ENCODE results near the gene SRSF8. TPM values are rescaled to one million over a fixed set of nuclear protein-coding genes. Genes with fewer than 3 reads are reported as not detected.

SRSF8 gene
- total RNA-seq, 1 experiment from 2014 or later, result 25.1 TPM

DNA sequence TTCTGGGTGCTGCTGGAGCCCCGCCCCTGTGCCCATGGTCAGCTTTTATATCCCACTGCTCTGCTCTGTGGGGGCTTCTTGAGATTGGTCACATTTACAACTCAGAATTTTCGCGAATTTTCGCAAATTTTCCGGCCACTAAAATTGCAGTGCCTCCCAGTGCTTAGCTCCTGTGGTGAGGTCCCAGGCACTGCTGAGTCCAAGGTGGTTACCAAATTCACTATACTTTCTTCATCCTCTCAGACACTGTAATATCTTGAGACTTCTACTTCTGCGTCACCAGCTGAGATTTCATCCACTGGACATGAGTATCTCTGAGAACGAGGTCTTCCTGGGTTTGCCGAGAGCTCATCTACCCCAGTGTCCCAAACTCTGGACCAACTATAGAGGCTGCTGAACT is 8.8 kb upstream of the SRSF8 start:
- no peaks in the 10 kb centered on the region for H3K79me1 ChIP-seq (ENCODE audit: insufficient read depth, low read depth, low read length, poor library complexity, severe bottlenecking)
- no peaks in the 10 kb centered on the region for H4K20me1 ChIP-seq (ENCODE audit: control insufficient read depth, insufficient read depth, insufficient read length)
- no CpG with 5 or more reads among the region's 8 CpGs for WGBS (ENCODE audit: extremely low coverage, insufficient read length, low lambda C conversion rate)
- no peak overlapping the region for H2BK120ac ChIP-seq (ENCODE audit: low read depth, low read length, poor library complexity, severe bottlenecking)
- H2BK12ac ChIP-seq (ENCODE audit: insufficient read length, low read depth, low read length), result no peak overlapping the region
- H3K9me3 ChIP-seq (ENCODE audit: control insufficient read depth, low read depth, low read length), result no peaks in the 10 kb centered on the region
- H3K4me1 ChIP-seq (ENCODE audit: insufficient read depth, low read length), result no peaks in the 10 kb centered on the region
- H4K5ac ChIP-seq (ENCODE audit: insufficient read length, low read depth, low read length), result no peak overlapping the region
- H3K27ac Mint-ChIP-seq, result no peak overlapping the region
- H3T11ph ChIP-seq (ENCODE audit: low read length), result no peak overlapping the region
- no peak overlapping the region for H3K18ac ChIP-seq (ENCODE audit: insufficient read length, low read depth, low read length)
- no peaks in the 10 kb centered on the region for H3K79me2 ChIP-seq (ENCODE audit: insufficient read depth, low read length)
- H2AK5ac ChIP-seq (ENCODE audit: insufficient read length, low read length), result no peak overlapping the region
- H3K56ac ChIP-seq (ENCODE audit: insufficient read length, low read depth, low read length), result no peak overlapping the region
- H3K9ac ChIP-seq (ENCODE audit: extremely low read depth, insufficient read length, low read length), result no peak overlapping the region
- H2BK5ac ChIP-seq (ENCODE audit: insufficient read length, low read length), result no peak overlapping the region
- H3K36me3 Mint-ChIP-seq (ENCODE audit: insufficient read depth in 1 of 3, low read depth in 3 of 3), result no peaks in the 10 kb centered on the region
- H3K27me3 ChIP-seq (ENCODE audit: insufficient read depth, low read length), result no peaks in the 10 kb centered on the region
- no peak overlapping the region for H3K23ac ChIP-seq (ENCODE audit: insufficient read length, low read depth, low read length)
- H2BK15ac ChIP-seq (ENCODE audit: low read depth, low read length), result no peak overlapping the region
- no peak overlapping the region for H4K91ac ChIP-seq (ENCODE audit: insufficient read length, low read depth, low read length)
- no peak overlapping the region for H4K8ac ChIP-seq (replicated peaks; ENCODE audit: insufficient read length, low read depth, low read length)
- H2BK20ac ChIP-seq (ENCODE audit: low read depth, low read length, poor library complexity, severe bottlenecking), result no peak overlapping the region
- H3K23me2 ChIP-seq (ENCODE audit: insufficient read length, low read depth, low read length, poor library complexity, severe bottlenecking), result no peaks in the 10 kb centered on the region
- H2AFZ ChIP-seq (ENCODE audit: low read length), result no peak overlapping the region
- H3K27me3 Mint-ChIP-seq (ENCODE audit: low read depth), result peaks cover 62% of the 10 kb centered on the region
- H3K27ac ChIP-seq (ENCODE audit: insufficient read length, low read depth, low read length), result no peak overlapping the region
- no peak for DNase-seq
- no peak overlapping the region for H3K4me2 ChIP-seq (ENCODE audit: insufficient read depth, insufficient read length, low read length)
- H3K14ac ChIP-seq (ENCODE audit: insufficient read depth, low read length), result no peak overlapping the region
- H3K4me3 Mint-ChIP-seq, result no peak overlapping the region
- no peaks in the 10 kb centered on the region for H3K4me1 Mint-ChIP-seq
- TF ChIP-seq, protein P1, sequence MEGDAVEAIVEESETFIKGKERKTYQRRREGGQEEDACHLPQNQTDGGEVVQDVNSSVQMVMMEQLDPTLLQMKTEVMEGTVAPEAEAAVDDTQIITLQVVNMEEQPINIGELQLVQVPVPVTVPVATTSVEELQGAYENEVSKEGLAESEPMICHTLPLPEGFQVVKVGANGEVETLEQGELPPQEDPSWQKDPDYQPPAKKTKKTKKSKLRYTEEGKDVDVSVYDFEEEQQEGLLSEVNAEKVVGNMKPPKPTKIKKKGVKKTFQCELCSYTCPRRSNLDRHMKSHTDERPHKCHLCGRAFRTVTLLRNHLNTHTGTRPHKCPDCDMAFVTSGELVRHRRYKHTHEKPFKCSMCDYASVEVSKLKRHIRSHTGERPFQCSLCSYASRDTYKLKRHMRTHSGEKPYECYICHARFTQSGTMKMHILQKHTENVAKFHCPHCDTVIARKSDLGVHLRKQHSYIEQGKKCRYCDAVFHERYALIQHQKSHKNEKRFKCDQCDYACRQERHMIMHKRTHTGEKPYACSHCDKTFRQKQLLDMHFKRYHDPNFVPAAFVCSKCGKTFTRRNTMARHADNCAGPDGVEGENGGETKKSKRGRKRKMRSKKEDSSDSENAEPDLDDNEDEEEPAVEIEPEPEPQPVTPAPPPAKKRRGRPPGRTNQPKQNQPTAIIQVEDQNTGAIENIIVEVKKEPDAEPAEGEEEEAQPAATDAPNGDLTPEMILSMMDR (conservative IDR thresholded peaks at IDR 0.05), result no peak
- no peak overlapping the region for H3K4ac ChIP-seq (ENCODE audit: low read depth, low read length)
- H3K9me3 Mint-ChIP-seq, result no peaks in the 10 kb centered on the region
